IMR-90 (cell line): Measurements from ENCODE around the gene RETREG1. TPM values are rescaled to one million over a fixed set of nuclear protein-coding genes. Genes with fewer than 3 reads are reported as not detected.

Experiments used
- ATAC-seq: fragments of 200-7000 bp; cut with Tn5 transposase; 2 replicates; pipeline ENCODE4 v1.9.1; 2020; ENCODE audit warnings: low read depth, mild to moderate bottlenecking, moderate library complexity
- BruUV-seq: library from RNA; stranded (reverse); fragments of 400-500 nt; replicated peaks from 2 replicates; lab custom pipeline; 2021; lab: Mats Ljungman, UMichigan
- CTCF ChIA-PET: fragments of 300-600 bp; formaldehyde crosslinking; extraction: SDS; loops from one replicate; lab custom pipeline; 2021; ENCODE audit warnings: antibody characterized with exemption; lab: Yijun Ruan, JAX
- POLR2A ChIA-PET: fragments of 300-600 bp; sonication (Branson Sonifier 250); formaldehyde crosslinking; loops from one replicate; lab custom pipeline; 2022; ENCODE audit warnings: antibody characterized with exemption; ENCODE audit not compliant: unreplicated experiment; lab: Charles Lee
- DNase-seq: peaks from one replicate; pipeline ENCODE4 v3.0.0; 2013
- H2AFZ ChIP-seq: replicated peaks from 2 replicates; pipeline ENCODE3; 2013; ENCODE audit warnings: low read length, mild to moderate bottlenecking; ENCODE audit not compliant: poor library complexity
- H2AK5ac ChIP-seq: 2 replicates; pipeline ENCODE4 v1.6.1; 2013; ENCODE audit warnings: low read depth, low read length, inconsistent platforms
- H2AK9ac ChIP-seq: replicated peaks from 2 replicates; pipeline ENCODE3; 2013; ENCODE audit warnings: mild to moderate bottlenecking, low read depth, low read length, moderate library complexity; ENCODE audit not compliant: poor library complexity
- H2BK120ac ChIP-seq: 2 replicates; pipeline ENCODE4 v1.6.1; 2013; ENCODE audit warnings: low read depth, low read length, inconsistent platforms
- H2BK15ac ChIP-seq: 3 replicates; pipeline ENCODE4 v1.6.1; 2013; ENCODE audit warnings: low read depth, low read length, inconsistent platforms
- H2BK20ac ChIP-seq: 2 replicates; pipeline ENCODE4 v1.6.1; 2013; ENCODE audit warnings: low read depth, mild to moderate bottlenecking, inconsistent platforms, low read length, moderate library complexity
- H2BK5ac ChIP-seq: 2 replicates; pipeline ENCODE4 v1.6.1; 2013; ENCODE audit warnings: mild to moderate bottlenecking, low read depth, low read length, inconsistent platforms; ENCODE audit not compliant: poor library complexity, severe bottlenecking
- H3K14ac ChIP-seq: replicated peaks from 2 replicates; pipeline ENCODE4 v1.6.1; 2013; ENCODE audit warnings: low read depth, low read length, inconsistent platforms
- H3K18ac ChIP-seq: 2 replicates; pipeline ENCODE4 v1.6.1; 2013; ENCODE audit warnings: low read depth, low read length, control low read depth
- H3K23ac ChIP-seq: 2 replicates; pipeline ENCODE4 v1.6.1; 2013; ENCODE audit warnings: low read depth, low read length, inconsistent platforms
- H3K27ac ChIP-seq: 2 replicates; pipeline ENCODE4 v1.5.1; 2013; ENCODE audit warnings: mild to moderate bottlenecking, control low read depth, low read length; ENCODE audit not compliant: insufficient read depth
- H3K27me3 ChIP-seq: 2 replicates; pipeline ENCODE4 v1.6.1; 2013; ENCODE audit warnings: low read length; ENCODE audit not compliant: control insufficient read depth, insufficient read depth
- H3K36me3 ChIP-seq: 2 replicates; pipeline ENCODE4 v1.6.1; 2013; ENCODE audit warnings: low read length, mixed read lengths; ENCODE audit not compliant: control insufficient read depth, insufficient read depth
- H3K4ac ChIP-seq: 2 replicates; pipeline ENCODE4 v1.6.1; 2013; ENCODE audit warnings: low read depth, low read length, inconsistent platforms
- H3K4me1 ChIP-seq: 2 replicates; pipeline ENCODE4 v1.6.1; 2013; ENCODE audit warnings: low read length, mixed read lengths; ENCODE audit not compliant: control insufficient read depth, insufficient read depth
- H3K4me2 ChIP-seq: 2 replicates; pipeline ENCODE4 v1.6.1; 2013; ENCODE audit warnings: low read depth, mild to moderate bottlenecking, control low read depth, low read length, moderate library complexity
- H3K4me3 ChIP-seq: 2 replicates; pipeline ENCODE4 v1.5.1; 2013; ENCODE audit warnings: low read depth, mild to moderate bottlenecking, control low read depth, low read length, moderate library complexity; ENCODE audit not compliant: insufficient read depth
- H3K56ac ChIP-seq: 2 replicates; pipeline ENCODE4 v1.6.1; 2013; ENCODE audit warnings: low read length, inconsistent platforms; ENCODE audit not compliant: insufficient read depth; ENCODE audit errors: extremely low read depth
- H3K79me1 ChIP-seq, 2 experiments: 2 replicates each; pipeline ENCODE4 v1.6.1; 2013; ENCODE audit warnings: low read length in 2 of 2, inconsistent platforms in 1 of 2, low read depth in 1 of 2
- H3K9ac ChIP-seq: 2 replicates; pipeline ENCODE4 v1.6.1; 2013; ENCODE audit warnings: low read depth, low read length, control low read depth
- H3K9me1 ChIP-seq: 2 replicates; pipeline ENCODE4 v1.6.1; 2013; ENCODE audit warnings: low read length, inconsistent platforms; ENCODE audit not compliant: insufficient read depth
- H3K9me3 ChIP-seq: 2 replicates; pipeline ENCODE4 v1.6.1; 2013; ENCODE audit warnings: low read length; ENCODE audit not compliant: control insufficient read depth, insufficient read depth
- H4K20me1 ChIP-seq: 2 replicates; pipeline ENCODE4 v1.6.1; 2013; ENCODE audit warnings: low read length, inconsistent platforms; ENCODE audit not compliant: insufficient read depth
- H4K5ac ChIP-seq: 2 replicates; pipeline ENCODE4 v1.6.1; 2013; ENCODE audit warnings: mild to moderate bottlenecking, low read depth, low read length, control low read depth
- H4K8ac ChIP-seq, 2 experiments: 2 replicates each; pipeline ENCODE4 v1.6.1; 2013; ENCODE audit warnings: low read depth in 2 of 2, low read length in 2 of 2, control low read depth in 1 of 2, inconsistent platforms in 1 of 2
- H4K91ac ChIP-seq: 2 replicates; pipeline ENCODE4 v1.6.1; 2013; ENCODE audit warnings: low read depth, low read length, inconsistent platforms; ENCODE audit not compliant: insufficient read depth
- BHLHE40 ChIP-seq: fragments of 150-350 bp; IDR thresholded peaks from 2 replicates; pipeline ENCODE4 v1.6.1; 2016; ENCODE audit warnings: mild to moderate bottlenecking, low read depth, low read length
- CEBPB ChIP-seq: IDR thresholded peaks from 2 replicates; pipeline ENCODE4 v1.6.1; 2012; ENCODE audit warnings: low read depth, low read length, improper control_type of control experiment
- RFX5 ChIP-seq: IDR thresholded peaks from 2 replicates; pipeline ENCODE4 v1.8.0; 2012; ENCODE audit warnings: low read depth, mild to moderate bottlenecking, low read length, moderate library complexity
- SMC3 ChIP-seq: fragments of 150-350 bp; IDR thresholded peaks from 2 replicates; pipeline ENCODE4 v1.6.1; 2016; ENCODE audit warnings: low read depth, mild to moderate bottlenecking, antibody characterized with exemption, low read length, moderate library complexity
- WGBS, 2 experiments: methylation state at CpG; one replicate each; pipeline versions ENCODE4 v1.1.5 to v1.1.7; 2013; ENCODE audit warnings: missing lambda C conversion rate in 2 of 2; ENCODE audit not compliant: insufficient read length in 1 of 2; ENCODE audit errors: extremely low coverage in 2 of 2; 5-methylcytosine and 5-hydroxymethylcytosine counted together
- dilution Hi-C: fragments of 300-500 bp; cut with HindIII; formaldehyde crosslinking; loops from one replicate; pipeline ENCODE4 v1.14.3; 2018; ENCODE audit warnings: low sequenced_read_pairs; ENCODE audit not compliant: unreplicated experiment
- in situ Hi-C: fragments of 300-500 bp; cut with MboI; formaldehyde crosslinking; loops from 3 replicates; pipeline ENCODE4 v1.14.3; 2019; ENCODE audit warnings: low sequenced_read_pairs, inconsistent platforms, mixed read lengths
- intact Hi-C: fragments of 100-400 bp; cut with micrococcal nuclease; formaldehyde crosslinking; loops from 2 replicates; pipeline ENCODE4 v1.10.0; 2022
- polyA plus RNA-seq, 3 experiments: library from polyadenylated mRNA; depleted of rRNA; stranded (reverse); fragments of >200 nt; gene quantifications; 2 replicates each; pipeline ENCODE4 v1.2.3, GENCODE V29; 2012; ENCODE audit warnings: low replicate concordance in 1 of 3
- total RNA-seq: library from RNA; depleted of rRNA; stranded (reverse); fragments of >200 nt; gene quantifications from 2 replicates; pipeline ENCODE4 v1.2.3, GENCODE V29; 2012

RETREG1 gene
- total and polyA plus RNA-seq, 2 of the 4 experiments (the other 2 are of a cell fraction): not detected

DNA sequence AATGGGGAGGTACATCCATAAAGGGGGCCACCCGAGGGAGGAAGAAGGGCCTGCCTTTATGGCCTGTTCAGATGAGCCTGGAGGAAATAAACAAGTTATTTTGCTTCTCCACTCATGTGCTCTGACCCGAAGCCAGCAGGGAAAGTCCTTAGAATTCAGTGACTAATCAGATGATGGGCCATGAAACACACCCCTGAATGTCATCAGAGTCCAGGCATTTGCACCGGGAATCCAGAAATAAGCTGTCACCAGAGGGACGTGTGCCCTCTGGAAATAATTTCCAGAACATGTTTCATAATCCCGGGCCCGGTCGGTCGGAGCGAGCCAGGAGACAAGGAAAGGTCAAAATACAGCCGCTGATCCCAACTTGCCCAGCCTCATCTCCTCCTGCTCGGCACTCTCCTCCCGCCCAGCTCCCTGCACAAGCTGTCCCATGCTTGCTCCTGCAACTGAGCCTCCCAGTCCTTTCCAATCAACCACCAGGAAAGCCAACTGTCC lies 77.6 kb downstream of the RETREG1 start:
- no peaks in the 10 kb centered on the region; the same call in 1 of the 2 replicates for H4K20me1 ChIP-seq
- H4K5ac ChIP-seq: no peak overlapping the region
- H3K4me2 ChIP-seq: 0 out of 2 replicates have a peak overlapping the region, but pooled peaks have one; percentile 12
- peaks cover 11% of the 10 kb centered on the region for H3K9me1 ChIP-seq
- H3K36me3 ChIP-seq: no peaks in the 10 kb centered on the region
- 0% methylated on average over 2 of the region's 12 CpGs; no CpG with 5 or more reads in 1 of the 2 experiments for WGBS, 2 experiments
- H2AK5ac ChIP-seq: no peak overlapping the region; the same call in 1 of the 2 replicates
- no peak overlapping the region for H4K91ac ChIP-seq
- no peak overlapping the region; the same call in 1 of the 2 replicates for H2BK20ac ChIP-seq
- H3K56ac ChIP-seq: no peak overlapping the region
- no peak overlapping the region for H3K4me3 ChIP-seq
- H3K4me1 ChIP-seq: peaks cover 2% of the 10 kb centered on the region; the same call in 1 of the 2 replicates
- no peak overlapping the region for H3K18ac ChIP-seq
- H3K27ac ChIP-seq: no peak overlapping the region
- H2BK15ac ChIP-seq: no peak overlapping the region
- no peak overlapping the region for H2BK5ac ChIP-seq
- no peak overlapping the region for H4K8ac ChIP-seq
- no peaks in the 10 kb centered on the region for H3K79me1 ChIP-seq
- dilution Hi-C loops (no loop called here), in situ Hi-C loops (no loop called here), intact Hi-C loops (no loop called here)
- no TSS peak for BruUV-seq
- peaks cover 3% of the 10 kb centered on the region; the same call in 1 of the 2 replicates for H3K27me3 ChIP-seq
- POLR2A ChIA-PET: no interaction called here
- no peak overlapping the region for H3K23ac ChIP-seq
- 0 out of 2 replicates have a peak overlapping the region, but pooled peaks have one; percentile 28 for H3K14ac ChIP-seq
- ATAC-seq (peak; percentile 65), DNase-seq (peak; percentile 80)
- peak overlapping the region; percentile 61 for H2AFZ ChIP-seq
- H2AK9ac ChIP-seq: peak overlapping the region; percentile 47
- CTCF ChIA-PET: interaction anchor here (1.0 kb wide), 1 partner anchor 13 kb away, joined by 4 read pairs; no protein-coding TSS in a partner anchor
- no peak overlapping the region for H2BK120ac ChIP-seq
- TF ChIP-seq SMC3 (no peak), BHLHE40 (peak; percentile 62; the same call in 1 of the 2 replicates), RFX5 (no peak), CEBPB (peak; percentile 58; the same call in 1 of the 2 replicates)
- no peaks in the 10 kb centered on the region for H3K9me3 ChIP-seq
- H3K4ac ChIP-seq: no peak overlapping the region
- no peak overlapping the region for H3K9ac ChIP-seq
